Prostate gland (tissue), 2 donors: Measurements from ENCODE around the gene SLC16A6. TPM values are rescaled to one million over a fixed set of nuclear protein-coding genes. Genes with fewer than 3 reads are reported as not detected.
"Not testable (repeated sequence)": the region's sequence is repeated elsewhere in the genome, so short reads cannot be mapped to it uniquely, and the experiment has no call there.

Source experiments
- DNase-seq: peaks from one replicate; pipeline ENCODE4 v3.0.0-alpha.2; 2019; ENCODE audit warnings: low spot score
- H3K27ac ChIP-seq, 2 donors: fragments of 200-600 bp; sonication (generic); 2 replicates each; pipeline ENCODE4 v1.5.1; 2017 to 2019
- H3K27me3 ChIP-seq: fragments of 200-600 bp; sonication (generic); replicated peaks from 2 replicates; pipeline ENCODE4 v1.5.1; 2019; ENCODE audit not compliant: insufficient read depth
- H3K36me3 ChIP-seq, 2 donors: fragments of 200-600 bp; sonication (generic); 1 replicate in 1 of 2; 2 replicates in 1 of 2; pipeline versions ENCODE4 v1.5.1 to v1.8.1; 2017 to 2019
- H3K4me1 ChIP-seq: fragments of 200-600 bp; sonication (generic); replicated peaks from 2 replicates; pipeline ENCODE4 v1.5.1; 2019
- H3K4me3 ChIP-seq, 2 donors: fragments of 200-600 bp; sonication (generic); 2 replicates each; pipeline ENCODE4 v1.5.1; 2017 to 2019
- H3K9me3 ChIP-seq: fragments of 200-600 bp; sonication (generic); 2 replicates; pipeline ENCODE4 v1.5.1; 2017
- CTCF ChIP-seq, 4 experiments: fragments of 200-600 bp in 2 of 4; fragments of 450-650 bp in 2 of 4; sonication (generic) in 2 of 4; IDR thresholded peaks; 1 replicate in 3 of 4; 2 replicates in 1 of 4; pipeline ENCODE4 v1.5.1; 2016 to 2019; ENCODE audit warnings: antibody characterized with exemption in 4 of 4, mild to moderate bottlenecking in 2 of 4, moderate library complexity in 2 of 4
- POLR2A ChIP-seq: fragments of 450-650 bp; IDR thresholded peaks from one replicate; pipeline ENCODE4 v1.6.1; 2016; ENCODE audit warnings: antibody characterized with exemption, mild to moderate bottlenecking
- POLR2AphosphoS5 ChIP-seq: sonication (generic); formaldehyde crosslinking; IDR thresholded peaks from one replicate; pipeline ENCODE4 v1.6.1; 2017; ENCODE audit warnings: antibody characterized with exemption
- WGBS: methylation state at CpG from one replicate; pipeline ENCODE4 v1.1.5; 2018; 5-methylcytosine and 5-hydroxymethylcytosine counted together
- intact Hi-C: fragments of 100-400 bp; cut with DNase I; formaldehyde crosslinking; loops from one replicate; pipeline ENCODE4 v1.14.2; 2022
- total RNA-seq, 2 donors: library from RNA; depleted of rRNA; stranded (reverse); fragments of >200 nt; gene quantifications; one replicate each; pipeline ENCODE4 v1.1.0, GENCODE V29; 2016

The SLC16A6 gene
- total RNA-seq, 2 donors from 2014 or later: 0.41 to 0.85 TPM

GRCh38 chr17:68239632-68240366, 51.1 kb downstream of the SLC16A6 start:
- WGBS: 85% methylated on average over 4 of the region's 4 CpGs
- TF ChIP-seq POLR2A (no peak), CTCF (IDR thresholded peaks at IDR 0.05) (no peak), POLR2AphosphoS5 (no peak)
- no peak overlapping the region for H3K4me3 ChIP-seq
- DNase-seq: no peak
- H3K36me3 ChIP-seq: no peaks in the 10 kb centered on the region
- intact Hi-C loops: no loop called here
- no peaks in the 10 kb centered on the region for H3K4me1 ChIP-seq
- H3K9me3 ChIP-seq: no peaks in the 10 kb centered on the region
- no peak overlapping the region for H3K27ac ChIP-seq
- no peaks in the 10 kb centered on the region for H3K27me3 ChIP-seq

- intact Hi-C loops: no loop called here
- Histone ChIP-seq H3K27ac (peak overlapping the region; percentile 48 to 55), H3K9me3 (no peaks in the 10 kb centered on the region), H3K36me3 (no peaks in the 10 kb centered on the region), H3K4me3 (no peak overlapping the region), H3K4me1 (no peaks in the 10 kb centered on the region), H3K27me3 (no peaks in the 10 kb centered on the region)
- WGBS: 49% methylated on average over 3 of the region's 3 CpGs
- TF ChIP-seq POLR2AphosphoS5 (no peak), POLR2A (no peak), CTCF (IDR thresholded peaks at IDR 0.05) (no peak)
- DNase-seq: no peak
Measured at GRCh38 chr17:68238871-68239253, 52.1 kb downstream of the SLC16A6 start.

- Histone ChIP-seq H3K27me3 (no peaks in the 10 kb centered on the region), H3K9me3 (no peaks in the 10 kb centered on the region), H3K4me1 (no peaks in the 10 kb centered on the region), H3K4me3 (no peak overlapping the region), H3K36me3 (no peaks in the 10 kb centered on the region), H3K27ac (peak overlapping the region; percentile 48 to 55)
- intact Hi-C loops: no loop called here
- WGBS: 28% methylated on average over 3 of the region's 3 CpGs
- TF ChIP-seq POLR2A (no peak), POLR2AphosphoS5 (no peak), CTCF (IDR thresholded peaks at IDR 0.05) (no peak)
- DNase-seq: no peak
Measured at GRCh38 chr17:68238164-68238870, 52.6 kb downstream of the SLC16A6 start.

GRCh38 chr17:68237369-68238163, 53.4 kb downstream of the SLC16A6 start:
- DNase-seq, H3K4me1 ChIP-seq, H3K9me3 ChIP-seq, H3K27me3 ChIP-seq, H3K4me3 ChIP-seq, intact Hi-C loops, H3K36me3 ChIP-seq: not testable (repeated sequence)
- peak overlapping the region; percentile 48 to 55 for H3K27ac ChIP-seq
- WGBS: 77% methylated on average over 16 of the region's 16 CpGs

- H3K4me3 ChIP-seq, H3K9me3 ChIP-seq, H3K4me1 ChIP-seq, DNase-seq, H3K36me3 ChIP-seq, H3K27me3 ChIP-seq, intact Hi-C loops: not testable (repeated sequence)
- 49% methylated on average over 11 of the region's 11 CpGs for WGBS
- H3K27ac ChIP-seq: peak overlapping the region; percentile 57 to 74
Measured at GRCh38 chr17:68235336-68235791, 55.6 kb downstream of the SLC16A6 start.
